Hepatic stellate cell (primary cell): ENCODE data around the gene DHX40.
"Not testable (repeated sequence)": the region's sequence is repeated elsewhere in the genome, so short reads cannot be mapped to it uniquely, and the experiment has no call there.

Experiments
- DNase-seq: peaks from one replicate; pipeline ENCODE4 v3.0.0; 2011; ENCODE audit warnings: low spot score

DHX40 gene, protein sequence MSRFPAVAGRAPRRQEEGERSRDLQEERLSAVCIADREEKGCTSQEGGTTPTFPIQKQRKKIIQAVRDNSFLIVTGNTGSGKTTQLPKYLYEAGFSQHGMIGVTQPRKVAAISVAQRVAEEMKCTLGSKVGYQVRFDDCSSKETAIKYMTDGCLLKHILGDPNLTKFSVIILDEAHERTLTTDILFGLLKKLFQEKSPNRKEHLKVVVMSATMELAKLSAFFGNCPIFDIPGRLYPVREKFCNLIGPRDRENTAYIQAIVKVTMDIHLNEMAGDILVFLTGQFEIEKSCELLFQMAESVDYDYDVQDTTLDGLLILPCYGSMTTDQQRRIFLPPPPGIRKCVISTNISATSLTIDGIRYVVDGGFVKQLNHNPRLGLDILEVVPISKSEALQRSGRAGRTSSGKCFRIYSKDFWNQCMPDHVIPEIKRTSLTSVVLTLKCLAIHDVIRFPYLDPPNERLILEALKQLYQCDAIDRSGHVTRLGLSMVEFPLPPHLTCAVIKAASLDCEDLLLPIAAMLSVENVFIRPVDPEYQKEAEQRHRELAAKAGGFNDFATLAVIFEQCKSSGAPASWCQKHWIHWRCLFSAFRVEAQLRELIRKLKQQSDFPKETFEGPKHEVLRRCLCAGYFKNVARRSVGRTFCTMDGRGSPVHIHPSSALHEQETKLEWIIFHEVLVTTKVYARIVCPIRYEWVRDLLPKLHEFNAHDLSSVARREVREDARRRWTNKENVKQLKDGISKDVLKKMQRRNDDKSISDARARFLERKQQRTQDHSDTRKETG

DNA sequence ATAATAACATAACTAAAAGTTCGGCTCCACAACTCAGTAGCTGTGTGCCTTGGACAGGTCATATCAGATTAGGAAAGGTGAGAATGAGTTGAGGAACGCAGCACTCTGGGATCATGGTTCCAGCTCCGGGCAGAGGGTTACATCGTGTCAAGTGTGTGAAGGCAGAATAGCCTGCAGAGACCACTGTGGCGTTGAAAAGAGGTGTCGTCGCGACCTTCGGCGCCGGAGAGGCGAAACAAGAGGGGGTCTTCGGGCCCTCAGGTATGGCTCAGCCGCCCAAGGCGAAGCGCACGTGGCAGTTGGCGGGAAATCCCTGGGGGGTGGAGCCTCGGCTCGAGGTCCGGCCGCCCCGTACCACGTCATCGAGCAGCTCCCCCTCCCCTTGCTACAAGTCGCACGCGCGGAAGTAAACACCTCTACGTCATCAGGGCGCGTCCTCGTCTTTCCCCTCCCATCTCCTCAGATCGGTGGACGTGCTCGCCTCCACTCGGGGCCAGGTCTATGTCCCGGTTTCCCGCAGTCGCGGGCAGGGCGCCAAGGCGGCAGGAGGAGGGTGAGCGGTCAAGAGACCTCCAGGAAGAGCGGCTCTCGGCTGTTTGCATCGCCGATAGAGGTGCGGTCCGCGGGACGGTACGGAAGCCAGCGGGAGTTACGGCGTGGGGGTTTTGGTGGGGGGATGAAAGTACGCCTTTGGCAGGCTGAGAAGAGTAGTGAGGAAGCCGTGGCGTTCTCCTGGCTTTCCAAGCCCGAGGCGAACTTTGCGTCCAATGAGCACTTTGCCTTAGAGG, at the start of gene DHX40:
DHX40 (plus strand) TSS at position 440 of the 788 bp plus-strand sequence; CDS start at position 502, 62 bp downstream.
- peak; percentile 94 for DNase-seq

DNA sequence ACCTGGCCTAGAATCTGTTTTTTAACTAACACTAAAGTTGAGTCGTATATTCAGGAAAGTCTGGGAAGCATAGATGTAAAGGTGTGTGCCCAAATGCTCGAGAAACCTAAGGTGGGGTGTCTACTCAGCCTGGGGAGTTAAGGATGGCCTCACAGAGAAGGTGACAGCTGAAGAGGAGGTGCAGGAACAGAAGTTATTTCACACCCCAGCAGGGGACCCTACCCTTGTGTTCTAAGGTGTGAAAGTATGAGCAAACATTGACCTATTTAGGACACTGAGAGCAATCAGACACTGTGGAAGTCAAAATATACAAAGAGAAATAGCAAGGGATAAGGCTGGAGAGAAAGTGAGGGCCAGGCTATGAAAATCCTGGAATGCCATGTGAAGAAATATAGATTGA, 49.0 kb upstream of the DHX40 start:
- no peak for DNase-seq

DNA sequence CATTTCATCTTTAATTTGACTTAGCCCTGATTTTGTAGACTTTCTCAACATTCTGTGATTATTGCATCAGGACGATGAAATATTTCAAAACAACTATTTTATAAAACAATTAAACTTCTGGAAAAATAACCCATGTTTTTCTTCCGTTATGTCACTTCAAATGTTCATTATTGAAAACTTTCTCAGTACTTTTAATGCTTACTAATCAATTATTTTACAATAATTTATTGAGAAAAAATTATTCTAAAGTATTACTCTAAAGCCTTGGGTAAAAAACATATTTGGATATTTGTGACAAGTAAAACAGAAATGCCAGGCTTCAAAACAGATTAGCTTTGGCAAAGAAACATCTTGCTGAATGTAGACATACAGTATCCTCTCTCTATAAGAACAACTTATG, 46.3 kb upstream of the DHX40 start:
- DNase-seq, result no peak

DNA sequence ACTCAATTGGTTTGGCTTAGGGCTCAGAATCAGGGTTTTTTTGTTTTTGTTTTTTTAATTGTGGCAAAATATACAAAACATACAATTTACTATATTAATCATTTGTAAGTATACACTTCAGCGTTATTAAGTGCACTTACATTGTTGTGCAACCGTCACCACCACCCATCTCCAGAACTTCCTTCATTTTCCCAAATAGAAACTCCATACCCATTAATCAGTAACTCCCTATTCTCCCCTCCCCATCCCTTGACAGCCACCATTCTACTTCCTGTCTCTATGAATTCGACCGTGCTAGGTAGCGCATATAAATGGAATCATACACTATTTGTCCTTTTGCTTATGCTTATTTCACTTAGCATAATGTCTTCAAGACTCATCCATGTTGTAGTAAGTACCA, 45.2 kb upstream of the DHX40 start:
- DNase-seq, result no peak

DNA sequence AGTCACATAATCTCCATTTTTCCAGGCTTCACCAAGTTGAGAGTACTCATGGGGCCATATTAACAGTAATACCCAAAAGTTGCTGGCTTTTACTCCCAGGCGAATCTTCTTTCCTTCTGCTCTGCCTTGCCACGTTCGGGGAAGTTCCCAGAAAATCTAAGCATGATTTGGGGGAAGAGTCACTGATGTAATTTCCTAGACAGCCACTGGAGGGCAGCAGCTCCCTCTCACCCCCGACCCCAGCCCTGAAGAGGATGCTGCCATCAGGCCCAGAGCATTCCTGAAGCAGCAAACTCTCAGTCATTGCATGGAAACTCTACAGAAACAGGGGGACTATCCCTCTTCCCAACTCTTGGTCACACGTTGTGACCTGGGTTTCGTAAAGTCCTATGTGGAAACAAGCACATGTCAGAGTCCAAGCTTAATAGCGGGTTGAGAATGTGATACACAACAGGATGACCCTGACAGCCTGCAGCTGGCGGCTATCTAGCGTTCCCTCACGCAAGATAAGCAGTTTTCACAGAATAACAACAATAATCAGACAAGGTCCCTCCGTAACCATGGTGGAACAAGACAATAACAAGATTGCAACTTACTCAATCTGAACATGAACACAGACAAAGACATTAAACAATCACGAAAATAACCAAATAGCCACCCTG, 43.8 kb upstream of the DHX40 start:
- peak; percentile 80 for DNase-seq

DNA sequence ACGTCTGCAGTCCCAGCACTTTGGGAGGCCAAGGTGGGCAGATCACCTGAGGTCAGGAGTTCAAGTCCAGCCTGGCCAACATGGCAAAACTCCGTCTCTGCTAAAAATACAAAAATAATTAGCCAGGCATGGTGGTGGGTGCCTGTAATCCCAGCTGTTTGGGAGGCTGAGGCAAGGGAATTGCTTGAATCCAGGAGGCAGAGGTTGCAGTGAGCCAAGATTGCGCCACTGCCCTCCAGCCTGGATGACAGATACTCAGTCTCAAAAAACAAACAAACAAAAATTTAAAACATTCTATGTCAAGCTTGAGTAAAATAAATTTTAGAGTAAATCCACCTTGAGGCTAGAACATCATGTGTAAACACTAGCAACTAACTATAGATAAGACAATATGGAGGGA, 40.5 kb upstream of the DHX40 start:
- not testable (repeated sequence) for DNase-seq

DNA sequence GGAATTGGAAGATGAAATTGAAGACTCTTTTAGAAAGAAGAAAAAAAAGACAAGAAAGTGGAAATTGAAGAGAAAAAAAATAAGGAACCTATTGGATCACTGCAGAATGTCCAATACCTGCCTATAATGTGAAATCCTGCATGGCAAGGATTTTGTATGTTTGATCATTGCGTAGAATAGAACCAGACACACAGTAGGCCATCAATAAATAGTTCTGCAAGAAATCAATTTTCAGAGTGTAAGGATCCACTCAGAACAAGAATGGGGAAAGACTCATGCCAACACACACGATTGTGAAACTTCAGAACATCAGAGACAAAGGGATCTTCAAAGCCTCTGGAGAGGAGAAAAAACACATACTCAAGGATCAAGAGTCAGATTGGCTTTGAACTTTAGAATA, 39.7 kb upstream of the DHX40 start:
- no peak for DNase-seq

DNA sequence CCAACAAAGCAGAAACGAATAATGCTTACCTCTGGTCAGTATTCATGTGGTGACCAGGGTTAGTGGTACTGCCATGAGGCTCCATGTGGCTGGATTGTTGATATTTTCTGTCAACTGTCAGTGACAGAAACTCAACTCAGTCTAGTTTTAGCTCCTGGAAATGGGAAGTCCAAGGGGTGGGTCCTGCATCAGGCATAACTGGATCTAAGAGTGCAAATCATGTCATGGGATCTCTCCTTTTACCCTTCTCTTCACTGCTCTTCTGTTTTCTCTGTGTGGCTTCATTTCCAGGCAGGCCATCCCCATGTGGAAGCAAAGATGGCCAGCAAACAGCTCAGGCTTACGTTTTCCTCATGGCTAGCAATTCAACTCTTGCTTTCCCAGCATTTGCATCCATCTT, 39.0 kb upstream of the DHX40 start:
- DNase-seq, result no peak

DNA sequence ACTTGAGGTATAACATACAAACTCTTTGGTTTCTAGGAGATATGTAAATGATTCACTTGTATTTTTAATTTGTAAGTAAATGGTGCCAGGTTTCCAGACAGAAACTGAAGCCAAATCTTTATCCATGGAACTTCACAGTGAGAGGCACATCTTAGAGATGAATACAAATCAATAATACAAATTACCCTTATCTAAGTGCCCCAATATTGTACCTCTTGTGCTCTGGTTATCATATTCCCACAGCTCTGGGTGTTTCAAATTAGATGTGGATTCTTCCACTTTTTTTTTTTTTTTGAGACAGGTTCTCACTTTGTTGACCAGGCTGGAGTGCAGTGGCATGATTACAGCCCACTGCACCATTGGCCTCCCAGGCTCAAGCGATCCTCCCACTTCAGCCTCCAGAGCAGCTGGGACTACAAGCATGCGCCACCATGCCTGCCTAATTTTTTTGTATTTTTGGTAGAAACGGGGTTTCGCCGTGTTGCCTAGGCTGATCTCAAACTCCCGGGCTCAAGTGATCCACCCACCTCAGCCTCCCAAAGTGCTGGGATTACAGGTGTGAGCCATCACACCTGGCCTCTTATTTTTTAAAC, 38.0 kb upstream of the DHX40 start:
- no peak for DNase-seq

DNA sequence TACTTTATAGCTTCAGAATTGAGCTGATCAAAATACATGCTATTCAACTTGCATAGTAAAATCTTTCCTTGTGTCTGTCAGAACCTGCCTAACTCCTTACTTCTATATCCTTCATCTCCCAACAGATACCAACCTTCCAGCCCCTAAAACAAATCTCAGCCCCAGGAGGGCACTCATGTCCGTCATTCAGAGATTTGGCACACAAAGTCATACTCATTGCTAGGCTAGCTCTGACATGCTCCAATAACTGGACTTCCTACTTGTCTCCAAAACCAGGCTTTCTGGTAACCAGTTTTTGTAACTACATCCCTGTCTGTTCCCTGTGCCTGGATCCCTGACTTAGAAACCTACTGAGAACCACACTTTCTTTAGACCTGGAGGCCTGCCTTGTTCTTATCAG, 37.5 kb upstream of the DHX40 start:
- no peak for DNase-seq

DNA sequence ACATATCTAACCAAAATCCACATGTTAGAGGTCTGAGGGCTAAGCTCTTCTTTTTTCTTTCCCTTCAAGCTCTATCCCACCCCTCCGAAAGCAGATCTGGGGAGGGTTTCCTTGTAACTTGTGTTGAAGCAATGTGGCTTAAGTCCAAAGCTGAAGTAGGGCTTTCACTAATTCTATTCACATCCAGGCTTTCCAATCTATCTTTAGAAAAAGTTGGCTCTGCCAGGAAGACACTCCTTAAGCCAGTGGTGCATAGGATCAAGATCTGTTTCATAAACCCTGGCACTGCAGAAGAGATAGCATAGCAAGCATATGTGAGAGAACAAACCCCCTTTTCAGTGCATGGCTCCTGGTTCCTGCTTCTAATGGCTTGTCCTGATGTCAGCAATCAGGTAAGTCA, 34.9 kb upstream of the DHX40 start:
- no peak for DNase-seq

DNA sequence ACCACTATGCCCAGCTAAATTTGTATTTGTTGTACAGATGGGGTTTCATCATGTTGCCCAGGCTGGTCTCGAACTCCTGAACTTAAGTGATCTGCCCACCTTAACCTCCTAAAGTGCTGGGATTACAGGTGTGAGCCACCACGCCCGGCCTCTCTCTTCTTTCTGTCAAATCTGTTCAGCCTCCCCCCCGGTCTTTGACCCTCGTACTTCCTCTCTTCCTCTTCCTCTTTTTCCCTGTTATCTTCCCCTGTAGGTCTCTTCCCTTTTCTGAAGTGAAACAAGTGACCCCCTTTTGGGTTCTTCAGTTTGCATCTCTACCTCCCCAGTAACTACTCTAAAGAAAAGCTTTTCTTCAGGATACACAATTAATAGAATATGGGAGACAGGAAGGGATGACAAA, 31.7 kb upstream of the DHX40 start:
- no peak for DNase-seq

DNA sequence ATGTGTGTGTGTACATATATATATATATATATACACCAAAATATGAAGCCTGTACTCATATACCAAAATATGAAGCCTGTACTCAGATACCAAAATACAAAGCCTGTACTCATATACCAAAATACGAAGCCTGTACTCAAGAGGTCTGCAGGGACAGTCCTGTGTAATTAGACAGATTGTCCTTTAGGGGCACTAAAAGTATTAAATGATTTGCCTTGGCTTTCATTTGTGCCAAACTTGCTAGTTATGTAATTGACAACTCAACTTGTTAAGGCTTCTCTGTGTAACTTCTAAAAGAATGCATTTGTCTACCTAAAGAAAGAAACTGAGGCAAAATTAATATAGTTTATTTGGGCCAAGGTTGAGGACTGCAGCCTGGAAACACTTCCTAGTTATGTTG, 30.8 kb upstream of the DHX40 start:
- no peak for DNase-seq

DNA sequence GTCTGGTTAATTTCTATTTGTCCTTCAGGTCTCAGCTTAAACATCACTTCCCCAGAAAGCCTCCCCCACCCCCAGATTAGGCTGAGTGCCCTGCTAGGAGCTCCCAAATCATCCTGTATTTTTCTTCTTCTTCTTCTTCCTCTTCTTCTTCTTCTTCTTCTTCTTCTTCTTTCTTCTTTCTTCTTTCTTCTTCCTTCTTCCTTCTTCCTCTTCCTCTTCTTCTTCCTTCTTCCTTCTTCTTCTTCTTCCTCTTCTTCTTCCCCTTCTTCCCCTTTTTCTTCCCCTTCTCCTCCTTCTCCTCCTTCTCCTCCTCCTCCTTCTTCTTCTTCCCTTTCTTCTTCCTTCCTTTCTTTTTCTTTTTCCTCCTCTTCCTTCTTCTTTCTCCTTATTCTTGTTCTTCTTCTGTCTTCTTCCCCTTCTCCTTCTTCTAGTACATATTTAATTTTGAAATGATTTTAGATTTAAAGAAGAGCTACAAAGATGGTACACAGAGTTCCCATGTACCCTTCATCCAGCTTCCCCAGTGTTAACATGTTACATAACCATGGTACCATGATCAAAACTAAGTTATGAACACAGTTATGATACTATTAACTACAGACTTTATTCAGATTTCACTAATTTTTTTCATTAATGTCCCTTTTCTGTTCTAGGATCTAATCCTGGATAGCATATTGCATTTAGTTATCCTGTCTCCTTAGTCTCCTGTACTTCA, 27.1 kb upstream of the DHX40 start:
- no peak for DNase-seq

DNA sequence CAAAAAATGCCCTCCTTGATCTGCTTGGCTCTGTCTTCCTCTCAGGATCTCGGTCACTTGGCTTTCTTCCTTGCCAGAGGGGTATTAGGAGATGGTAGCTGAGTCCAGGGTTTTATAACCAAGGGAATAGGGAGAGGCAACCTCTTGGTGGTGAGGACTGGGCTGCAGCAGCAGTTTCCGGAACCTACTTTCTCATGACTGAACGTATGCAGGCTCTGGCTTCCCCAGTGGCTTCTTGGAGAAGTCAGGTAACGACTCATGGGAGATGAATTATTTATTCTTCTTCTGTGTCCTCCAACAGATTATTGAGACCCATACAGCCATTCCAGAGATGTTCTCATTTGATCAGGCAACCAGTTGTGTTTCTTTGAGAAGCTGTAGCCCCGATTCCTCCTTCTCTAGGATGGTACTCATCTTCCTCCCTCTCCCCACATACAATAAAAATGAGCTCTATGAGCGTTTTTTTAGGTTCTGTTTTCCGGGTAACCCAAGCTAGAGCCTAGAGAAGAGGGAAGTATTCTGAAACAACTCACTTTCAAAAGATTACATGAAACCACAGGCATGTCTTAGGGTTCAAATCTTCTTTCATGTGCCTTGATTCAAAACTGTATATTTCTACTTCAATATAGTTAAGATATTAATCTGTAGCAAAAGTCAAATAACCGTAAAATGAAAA, 22.3 kb upstream of the DHX40 start:
- no peak for DNase-seq

DNA sequence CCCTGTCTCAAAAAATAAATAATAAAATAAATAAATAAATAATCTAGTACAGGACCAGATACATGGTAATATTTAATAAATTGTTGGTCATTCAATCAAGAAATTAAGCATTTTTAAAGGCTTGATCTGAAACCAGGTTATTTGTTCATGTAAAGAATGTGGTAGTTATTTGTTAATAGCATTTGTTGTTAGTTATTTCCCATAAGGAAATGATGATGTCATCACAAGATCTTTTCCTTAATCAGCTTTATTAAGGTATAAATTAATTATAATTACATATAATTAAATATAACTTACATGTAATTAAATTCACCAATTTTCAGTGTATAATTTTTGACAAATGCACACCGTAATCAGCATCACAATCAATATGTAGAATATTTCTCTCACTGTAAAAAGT, 19.5 kb upstream of the DHX40 start:
- DNase-seq, result no peak

DNA sequence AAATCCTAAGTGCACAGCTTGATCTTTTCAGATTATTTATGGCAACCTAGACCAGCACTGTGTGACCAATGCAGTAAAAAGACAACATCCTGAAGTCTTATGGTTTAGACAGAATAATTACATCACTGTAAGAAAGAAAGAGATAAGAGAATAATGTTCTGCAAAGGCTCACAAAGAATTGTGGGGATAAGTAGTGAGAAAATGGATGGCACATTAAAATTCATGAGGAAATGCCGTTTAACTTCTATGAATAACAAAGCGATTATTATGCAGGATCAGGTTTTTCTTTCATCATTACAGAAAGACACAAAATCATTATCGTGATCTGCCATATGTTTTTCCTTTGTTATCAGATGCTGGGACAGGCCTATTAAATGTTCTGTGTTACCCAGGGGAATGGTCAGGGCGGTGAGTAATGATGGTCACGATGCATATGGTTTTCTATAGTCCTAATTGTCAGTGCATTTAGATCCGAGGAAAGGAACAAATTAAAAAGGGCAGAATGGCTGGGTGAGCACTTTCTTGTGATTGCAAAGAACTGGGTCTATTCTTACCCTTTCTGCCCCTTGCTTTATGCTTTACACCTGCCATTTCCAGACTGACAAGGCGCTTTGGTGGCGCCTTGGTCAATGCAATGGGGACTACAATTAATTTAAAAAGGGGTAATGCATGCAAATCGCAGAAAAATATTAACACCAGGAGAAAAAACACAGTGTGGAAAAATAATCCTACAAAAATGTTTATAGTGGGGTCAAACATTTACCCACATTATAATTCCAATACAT, 18.1 kb upstream of the DHX40 start:
- DNase-seq, result no peak

DNA sequence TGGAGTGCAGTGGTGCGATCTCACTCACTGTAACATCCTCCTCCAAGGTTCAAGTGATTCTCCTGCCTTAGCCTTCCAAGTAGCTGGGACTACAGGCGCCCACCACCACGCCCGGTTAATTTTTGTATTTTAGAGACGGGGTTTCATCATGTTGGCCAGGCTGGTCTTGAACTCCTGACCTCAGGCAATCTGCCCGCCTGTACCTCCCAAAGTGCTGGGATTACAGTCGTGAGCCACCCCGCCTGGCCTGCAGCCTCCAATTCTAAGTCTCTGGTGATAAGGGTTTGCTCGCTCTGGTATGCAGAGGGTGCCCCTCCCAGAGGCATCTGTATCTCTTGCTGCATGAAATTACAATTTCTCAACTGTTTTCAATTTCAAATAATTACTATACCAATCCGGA, 16.4 kb upstream of the DHX40 start:
- not testable (repeated sequence) for DNase-seq

DNA sequence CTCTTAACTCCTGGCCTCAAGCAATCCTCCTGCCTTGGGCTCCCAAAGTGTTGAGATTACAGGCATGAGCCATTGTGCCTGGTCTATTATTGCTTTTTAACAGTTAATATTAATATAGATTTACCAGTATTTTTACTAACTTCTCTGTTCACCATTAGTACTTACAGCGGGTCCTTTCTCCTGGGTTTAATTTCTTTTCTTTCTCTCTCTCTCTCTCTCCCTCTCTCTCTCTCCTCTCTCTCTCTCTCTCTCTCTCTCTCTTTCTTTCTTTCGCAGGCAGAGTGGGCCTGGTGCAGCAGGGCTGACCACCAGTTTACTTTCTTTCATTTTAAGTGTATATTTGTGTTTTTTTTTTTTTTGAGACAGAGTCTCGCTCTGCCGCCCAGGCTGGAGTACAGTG, 14.7 kb upstream of the DHX40 start:
- DNase-seq, result no peak

DNA sequence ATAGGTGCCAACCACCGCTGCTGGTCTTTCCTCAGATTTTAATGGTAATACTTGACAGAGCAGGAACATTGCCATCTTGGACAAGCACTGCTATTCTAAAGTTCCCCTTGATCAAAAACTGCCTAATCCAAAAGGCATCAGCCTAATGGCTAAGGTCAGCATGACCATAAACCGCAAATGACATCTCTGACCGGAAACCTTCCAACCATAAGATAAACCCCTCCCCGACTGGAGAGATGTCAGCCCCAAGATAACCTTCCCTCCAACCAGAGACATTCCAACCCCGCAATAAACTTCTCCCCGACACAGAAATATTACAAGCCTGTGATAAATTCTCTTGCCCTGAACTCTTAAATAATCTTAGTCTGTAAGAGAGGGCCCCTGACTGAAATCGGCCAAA, 7.4 kb upstream of the DHX40 start:
- no peak for DNase-seq
